Nephron progenitor cell (in vitro differentiated cells): ENCODE data around the gene CASQ2.

ENCODE experiments used
- DNase-seq: peaks from one replicate; pipeline ENCODE4 v3.0.0; 2021
- H3K27ac Mint-ChIP-seq: 2 replicates; pipeline ENCODE4 v1.8.0; 2021; ENCODE audit warnings: mild to moderate bottlenecking, moderate library complexity, mixed read lengths
- H3K27me3 Mint-ChIP-seq: 2 replicates; pipeline ENCODE4 v1.8.0; 2021; ENCODE audit warnings: mild to moderate bottlenecking, low read depth, mixed read lengths; ENCODE audit not compliant: poor library complexity
- H3K36me3 Mint-ChIP-seq: 2 replicates; pipeline ENCODE4 v1.8.0; 2021; ENCODE audit warnings: low read depth, mixed read lengths
- H3K4me1 Mint-ChIP-seq: 2 replicates; pipeline ENCODE4 v1.8.0; 2021; ENCODE audit warnings: mixed read lengths
- H3K4me3 Mint-ChIP-seq: 2 replicates; pipeline ENCODE4 v1.8.0; 2021; ENCODE audit warnings: mild to moderate bottlenecking, moderate library complexity, mixed read lengths
- H3K9me3 Mint-ChIP-seq: 2 replicates; pipeline ENCODE4 v1.8.0; 2021; ENCODE audit warnings: mild to moderate bottlenecking, moderate library complexity, mixed read lengths
- TF ChIP-seq, protein P1 (sequence below): fragments of 200-600 bp; sonication (generic); IDR thresholded peaks from 2 replicates; pipeline ENCODE4 v1.5.0; 2021; ENCODE audit warnings: antibody characterized with exemption

Gene CASQ2

DNA sequence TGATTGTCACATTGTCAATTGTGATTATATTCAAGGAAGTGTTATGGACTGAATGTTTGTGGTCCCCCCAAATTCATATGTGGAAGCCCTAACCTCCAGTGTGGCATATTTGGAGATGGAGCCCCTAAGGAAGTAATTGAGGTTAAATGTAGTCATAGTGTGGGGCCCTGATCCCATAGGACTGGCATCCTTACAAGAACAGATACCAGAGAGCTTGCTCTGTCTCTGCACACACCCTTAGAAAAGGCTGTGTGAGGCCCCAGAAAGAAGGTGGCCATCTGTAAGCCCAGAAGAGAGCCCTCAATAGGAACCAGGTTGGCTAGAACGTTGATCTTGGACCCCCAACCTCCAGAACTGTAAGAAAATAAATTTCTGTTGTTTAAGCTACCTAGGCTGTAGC is 98.6 kb downstream of the CASQ2 start:
- TF ChIP-seq, protein P1, sequence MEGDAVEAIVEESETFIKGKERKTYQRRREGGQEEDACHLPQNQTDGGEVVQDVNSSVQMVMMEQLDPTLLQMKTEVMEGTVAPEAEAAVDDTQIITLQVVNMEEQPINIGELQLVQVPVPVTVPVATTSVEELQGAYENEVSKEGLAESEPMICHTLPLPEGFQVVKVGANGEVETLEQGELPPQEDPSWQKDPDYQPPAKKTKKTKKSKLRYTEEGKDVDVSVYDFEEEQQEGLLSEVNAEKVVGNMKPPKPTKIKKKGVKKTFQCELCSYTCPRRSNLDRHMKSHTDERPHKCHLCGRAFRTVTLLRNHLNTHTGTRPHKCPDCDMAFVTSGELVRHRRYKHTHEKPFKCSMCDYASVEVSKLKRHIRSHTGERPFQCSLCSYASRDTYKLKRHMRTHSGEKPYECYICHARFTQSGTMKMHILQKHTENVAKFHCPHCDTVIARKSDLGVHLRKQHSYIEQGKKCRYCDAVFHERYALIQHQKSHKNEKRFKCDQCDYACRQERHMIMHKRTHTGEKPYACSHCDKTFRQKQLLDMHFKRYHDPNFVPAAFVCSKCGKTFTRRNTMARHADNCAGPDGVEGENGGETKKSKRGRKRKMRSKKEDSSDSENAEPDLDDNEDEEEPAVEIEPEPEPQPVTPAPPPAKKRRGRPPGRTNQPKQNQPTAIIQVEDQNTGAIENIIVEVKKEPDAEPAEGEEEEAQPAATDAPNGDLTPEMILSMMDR = no peak
- Mint-ChIP-seq H3K36me3 (peaks cover 50% of the 10 kb centered on the region), H3K4me3 (no peak overlapping the region), H3K27me3 (no peaks in the 10 kb centered on the region), H3K4me1 (peaks cover 66% of the 10 kb centered on the region), H3K27ac (peak overlapping the region; percentile 85), H3K9me3 (peaks cover 11% of the 10 kb centered on the region)
- no peak for DNase-seq

DNA sequence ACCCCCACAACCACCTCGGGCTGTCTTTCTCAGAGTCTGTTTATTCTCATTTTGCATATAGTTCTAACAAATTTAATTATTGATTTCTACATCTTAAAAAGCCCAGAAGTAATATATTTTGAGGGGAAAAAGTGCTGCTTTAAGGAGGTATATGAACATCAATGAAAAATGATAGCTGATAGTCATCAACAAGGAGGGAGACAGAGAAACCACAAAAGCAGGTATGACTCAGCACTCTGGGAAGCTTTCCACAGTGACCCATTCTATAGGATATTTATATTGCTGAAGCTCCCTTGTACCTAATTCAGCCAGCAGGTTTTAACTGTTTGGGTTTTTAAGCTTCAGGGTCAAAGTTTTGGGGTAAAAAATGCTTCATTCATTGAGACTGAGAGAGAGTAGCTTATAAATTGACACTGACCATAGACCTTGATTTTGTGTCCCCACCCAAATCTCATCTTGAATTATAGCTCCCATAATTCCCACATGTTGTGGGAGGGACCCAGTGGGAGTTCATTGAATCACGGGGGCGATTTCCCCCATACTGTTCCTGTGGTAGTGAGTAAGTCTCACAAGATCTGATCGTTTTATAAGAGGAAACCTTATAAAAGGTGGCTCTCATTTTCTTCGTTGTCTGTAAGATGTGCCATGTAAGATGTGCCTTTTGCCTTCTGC is 99.4 kb downstream of the CASQ2 start:
- H3K27ac Mint-ChIP-seq = no peak overlapping the region
- H3K4me3 Mint-ChIP-seq = no peak overlapping the region
- H3K4me1 Mint-ChIP-seq = peaks cover 61% of the 10 kb centered on the region
- TF ChIP-seq, protein P1 = no peak
- H3K36me3 Mint-ChIP-seq = peaks cover 50% of the 10 kb centered on the region
- H3K9me3 Mint-ChIP-seq = peaks cover 11% of the 10 kb centered on the region
- no peak for DNase-seq
- H3K27me3 Mint-ChIP-seq = no peaks in the 10 kb centered on the region

DNA sequence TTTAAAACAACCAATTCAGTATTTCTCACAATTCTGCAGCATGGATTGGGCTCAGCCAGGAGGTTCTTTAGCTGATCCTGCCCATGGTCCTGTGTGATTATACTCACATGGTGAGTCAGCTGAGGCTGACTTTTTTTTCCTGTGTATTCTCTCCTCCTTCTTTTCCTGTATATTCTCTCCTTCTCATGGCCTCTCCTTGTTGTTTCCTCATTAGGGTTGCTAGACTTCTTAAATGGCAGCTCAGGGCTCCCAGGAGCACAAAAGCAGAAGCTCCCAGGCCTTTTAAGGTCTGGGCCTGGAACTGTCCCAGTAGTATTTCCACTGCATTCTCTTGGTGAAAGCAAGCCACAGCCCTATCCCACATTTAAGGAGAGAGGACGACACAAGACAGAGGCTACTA is 99.9 kb downstream of the CASQ2 start:
- Mint-ChIP-seq H3K36me3 (peaks cover 53% of the 10 kb centered on the region), H3K27ac (no peak overlapping the region), H3K4me3 (no peak overlapping the region), H3K9me3 (peaks cover 11% of the 10 kb centered on the region), H3K4me1 (peaks cover 58% of the 10 kb centered on the region), H3K27me3 (no peaks in the 10 kb centered on the region)
- DNase-seq = no peak
- TF ChIP-seq, protein P1 = no peak

DNA sequence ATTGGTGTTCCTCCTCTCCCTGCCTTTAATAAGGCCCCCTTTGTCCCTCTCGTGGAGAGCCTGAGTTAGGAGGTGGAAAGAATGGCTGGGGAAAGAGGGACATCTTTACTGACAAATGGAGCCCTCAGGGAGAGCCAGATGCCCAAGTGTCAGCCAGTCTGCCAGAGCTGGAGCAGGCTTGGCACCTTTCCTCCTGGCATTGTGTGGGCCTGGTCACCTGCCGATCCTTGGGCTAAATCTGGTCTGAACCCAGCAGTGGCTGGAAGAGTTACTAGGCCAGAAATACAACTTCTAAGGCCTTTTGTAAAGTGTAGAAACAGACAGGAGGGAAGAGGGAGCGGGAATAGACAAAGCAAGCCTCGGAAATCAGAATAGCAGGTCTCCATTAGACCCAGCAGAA is 101.8 kb downstream of the CASQ2 start:
- peak overlapping the region; percentile 89 for H3K27ac Mint-ChIP-seq
- TF ChIP-seq, protein P1 = no peak
- H3K36me3 Mint-ChIP-seq = peaks cover 70% of the 10 kb centered on the region

DNA sequence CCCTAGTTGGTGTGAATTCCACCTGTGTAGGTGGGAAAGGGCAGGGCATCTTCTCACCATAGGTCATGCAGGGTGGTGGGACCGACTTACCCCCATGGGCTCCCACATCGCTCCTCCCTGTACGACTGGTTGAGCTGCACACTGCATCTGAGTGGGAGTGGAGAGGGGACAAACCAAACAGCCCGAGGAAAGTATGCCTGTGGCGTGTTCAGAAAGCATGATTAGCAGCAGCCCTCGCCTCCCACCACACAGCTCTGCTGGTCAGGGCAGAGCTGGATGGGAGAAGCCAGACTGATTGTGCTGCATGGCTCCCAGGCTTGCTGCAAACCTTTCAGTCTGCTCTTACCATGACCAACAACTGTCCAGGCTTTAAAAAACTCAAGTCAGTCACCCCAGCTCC is 102.3 kb downstream of the CASQ2 start:
- Mint-ChIP-seq H3K4me3 (no peak overlapping the region), H3K36me3 (peaks cover 73% of the 10 kb centered on the region), H3K27ac (no peak overlapping the region), H3K27me3 (no peaks in the 10 kb centered on the region), H3K4me1 (peaks cover 34% of the 10 kb centered on the region), H3K9me3 (peaks cover 11% of the 10 kb centered on the region)
- TF ChIP-seq, protein P1 = no peak
- no peak for DNase-seq

More for the DNA sequence above, 101.8 kb downstream of the CASQ2 start:
- H3K4me1 Mint-ChIP-seq = peaks cover 39% of the 10 kb centered on the region
- no peak overlapping the region for H3K4me3 Mint-ChIP-seq
- H3K27me3 Mint-ChIP-seq = no peaks in the 10 kb centered on the region
- H3K9me3 Mint-ChIP-seq = peaks cover 11% of the 10 kb centered on the region
- DNase-seq = no peak
